HG03439 (cell line): ENCODE results near the gene TIMM50.

ENCODE experiments used
- ATAC-seq: cut with Tn5 transposase; IDR thresholded peaks from one replicate; pipeline ENCODE4 v1.9.1; 2021; ENCODE audit warnings: mild to moderate bottlenecking, moderate library complexity; ENCODE audit not compliant: unreplicated experiment

Gene TIMM50

DNA sequence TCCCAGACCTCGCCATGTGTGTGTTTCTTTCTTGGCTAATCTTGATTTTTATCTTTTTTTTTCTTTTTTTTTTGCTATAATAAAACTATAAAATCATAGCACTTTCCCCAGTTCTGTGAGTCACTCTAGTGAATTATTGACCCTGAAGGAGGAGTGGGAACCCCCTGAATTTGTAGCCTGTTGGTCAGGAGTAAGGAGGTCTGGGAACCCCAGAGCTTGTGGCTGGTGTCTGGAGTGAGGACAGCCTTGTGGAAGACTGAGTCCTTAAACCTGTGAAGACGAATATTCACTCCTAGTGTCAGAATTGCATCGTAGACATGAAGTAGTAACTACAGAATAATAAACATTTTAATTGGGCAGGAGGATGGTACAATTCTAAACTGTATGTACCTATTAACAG, 44.6 kb downstream of the TIMM50 start:
- ATAC-seq, result no peak

DNA sequence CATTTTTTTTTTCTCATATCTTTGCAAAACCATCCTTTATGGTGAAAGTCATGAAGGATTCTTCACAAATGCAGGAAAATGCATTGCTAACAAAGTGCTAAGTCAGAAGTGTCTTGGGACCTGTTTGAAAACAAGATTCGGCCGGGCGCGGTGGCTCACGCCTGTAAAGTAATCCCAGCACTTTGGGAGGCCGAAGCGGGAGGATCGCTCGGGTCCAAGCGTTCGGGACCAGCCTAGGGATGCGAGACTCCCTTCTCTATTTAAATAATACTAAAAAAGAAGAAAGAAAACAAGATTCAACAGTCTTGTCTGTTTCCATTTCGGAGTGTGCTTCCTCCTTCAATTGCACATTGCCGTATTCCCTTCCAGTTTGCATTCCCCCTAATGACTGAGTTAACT, 51.2 kb downstream of the TIMM50 start:
- no peak for ATAC-seq

DNA sequence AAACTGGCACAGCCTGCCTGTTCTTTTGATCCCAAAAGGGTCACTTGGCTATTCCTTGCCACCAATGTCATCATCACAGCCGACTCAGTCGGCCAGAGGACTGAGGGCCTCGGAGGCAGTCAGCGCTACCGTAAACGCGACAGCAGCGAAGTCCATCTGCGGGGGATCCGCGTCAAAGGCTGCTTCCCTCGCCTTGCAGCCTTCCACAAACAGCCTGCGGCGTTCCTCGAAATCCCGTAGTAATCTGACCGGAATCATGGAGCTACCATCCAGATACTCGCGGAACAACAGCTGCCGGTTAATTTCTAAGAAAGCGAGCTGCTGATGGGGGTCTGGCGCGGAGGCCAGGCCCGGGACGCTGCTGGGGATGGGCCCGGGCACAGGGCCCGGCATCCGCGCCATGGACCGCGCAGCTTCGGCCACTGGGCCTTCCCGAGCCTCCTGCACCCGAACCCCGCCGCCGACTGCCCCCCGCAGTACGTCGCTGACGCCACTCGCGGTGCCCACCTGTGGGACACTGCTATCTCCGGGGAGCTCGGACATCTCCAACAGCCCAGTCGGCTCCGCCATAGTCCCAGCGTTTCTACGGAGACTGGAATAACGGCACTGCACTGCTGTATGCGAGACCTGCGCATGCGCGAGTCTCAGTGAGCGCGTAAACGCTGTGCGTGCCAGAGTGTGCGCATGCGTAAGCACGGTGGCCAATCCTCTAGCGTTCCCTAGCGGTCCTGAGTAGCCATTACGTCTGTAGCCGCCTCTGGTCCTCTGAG, 51.8 kb downstream of the TIMM50 start, which contains the start of gene EID2B:
TSS of gene EID2B (minus strand) at position 620 of the 770 bp plus-strand sequence. CDS start at position 570, 50 bp downstream.
- ATAC-seq, result peak; percentile 92

DNA sequence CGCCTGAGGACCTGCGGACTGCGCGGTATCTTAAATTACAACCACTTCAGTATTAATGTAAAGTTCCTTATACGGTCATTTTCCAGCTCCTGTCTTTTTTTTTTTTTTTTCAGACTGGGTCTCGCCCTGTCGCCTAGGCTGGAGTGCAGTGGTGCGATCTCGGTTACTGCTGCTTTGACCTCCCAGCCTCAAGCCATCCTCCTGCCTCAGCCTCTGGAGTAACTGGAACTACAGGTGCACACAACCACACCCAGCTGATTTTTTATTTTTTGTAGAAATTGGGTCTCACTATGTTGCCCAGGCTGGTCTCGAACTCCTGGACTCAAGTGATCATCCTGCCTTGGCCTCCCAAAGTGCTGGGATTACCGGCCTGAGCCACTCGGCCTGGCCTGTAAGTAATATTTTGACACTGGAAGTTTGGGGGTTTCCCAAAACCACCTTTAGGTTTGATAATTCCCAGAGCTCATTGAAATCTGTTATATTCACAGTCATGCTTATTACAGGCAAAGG, 52.4 kb downstream of the TIMM50 start:
- peak; percentile 2 for ATAC-seq

DNA sequence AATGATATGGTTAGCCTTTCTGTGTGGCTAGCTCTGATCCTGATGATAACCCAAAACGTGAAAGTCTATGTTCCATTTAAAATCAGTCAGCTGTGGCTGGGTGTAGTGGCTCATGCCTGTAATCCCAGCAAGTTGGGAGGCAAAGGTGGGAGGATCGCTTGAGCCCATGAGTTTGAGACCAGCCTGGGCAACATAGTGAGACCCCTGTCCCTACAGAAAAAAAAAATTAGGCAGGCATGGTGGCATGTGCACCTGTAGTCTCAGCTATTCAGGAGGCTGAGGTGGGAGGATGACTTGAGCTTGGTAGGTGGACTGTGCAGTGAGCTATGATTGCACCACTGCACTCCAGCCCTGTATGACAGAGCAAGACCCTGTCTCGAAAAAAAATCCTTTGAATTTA, 53.2 kb downstream of the TIMM50 start:
- ATAC-seq, result no peak

DNA sequence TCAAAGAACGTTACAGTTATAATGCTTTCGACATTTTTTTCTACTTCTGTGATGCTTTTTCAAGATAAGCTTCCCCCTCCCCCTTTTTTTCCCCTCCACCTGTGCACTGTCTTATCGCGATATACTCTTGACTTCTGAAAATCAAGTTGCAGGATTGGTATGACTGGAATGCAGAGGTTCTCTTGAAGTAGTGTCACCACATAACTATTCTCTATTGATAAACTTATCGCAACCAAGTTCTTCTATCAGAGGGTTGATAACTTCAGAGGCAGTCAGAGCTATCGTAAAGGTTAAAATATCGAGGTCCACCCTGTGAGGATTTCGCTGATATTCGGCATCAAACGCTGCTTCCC, 58.5 kb downstream of the TIMM50 start:
- ATAC-seq, result no peak

DNA sequence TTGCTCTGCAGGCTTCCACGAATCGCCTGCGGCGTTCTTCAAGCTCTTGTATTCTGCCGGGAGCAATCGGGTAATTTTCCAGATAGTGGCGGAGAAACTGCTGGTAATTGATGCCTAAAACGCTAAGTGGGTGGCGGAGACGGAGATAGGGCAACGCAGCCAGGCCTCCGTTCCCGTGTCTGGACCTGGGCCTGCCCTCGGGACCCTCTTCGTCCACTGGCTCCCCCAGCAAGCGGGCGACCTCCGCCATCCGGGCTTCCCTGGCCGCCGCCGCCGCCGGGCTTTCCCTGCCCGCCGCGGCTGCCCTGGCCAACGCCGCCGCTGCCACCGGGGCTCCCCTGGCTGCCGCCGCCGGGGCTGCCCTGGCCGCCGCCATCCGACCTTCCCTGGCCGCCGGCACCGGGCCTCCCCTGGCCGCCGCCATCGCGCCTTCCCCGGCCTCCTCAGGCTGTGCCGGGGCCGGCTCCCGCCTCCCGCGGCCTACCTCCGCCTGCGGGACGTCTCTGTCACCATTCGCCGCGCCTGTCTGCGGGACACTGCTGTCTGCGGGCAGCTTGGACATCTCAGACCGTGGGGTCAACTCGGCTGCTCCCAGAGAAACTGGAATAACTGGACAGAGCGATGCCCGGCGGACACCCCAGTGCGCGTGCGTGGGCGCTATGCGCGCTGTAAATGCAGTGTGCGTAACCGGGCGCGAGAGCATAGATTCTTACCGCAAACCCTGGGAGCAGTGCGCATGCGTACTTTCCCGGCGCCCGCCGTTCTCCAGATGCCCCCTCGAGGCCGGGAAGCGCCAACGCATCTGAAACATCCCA, 59.1 kb downstream of the TIMM50 start, which contains the start of gene EID2:
TSS of gene EID2 (minus strand) at position 644 of the 815 bp plus-strand sequence. CDS start at position 562, 82 bp downstream.
- ATAC-seq, result peak; percentile 89

DNA sequence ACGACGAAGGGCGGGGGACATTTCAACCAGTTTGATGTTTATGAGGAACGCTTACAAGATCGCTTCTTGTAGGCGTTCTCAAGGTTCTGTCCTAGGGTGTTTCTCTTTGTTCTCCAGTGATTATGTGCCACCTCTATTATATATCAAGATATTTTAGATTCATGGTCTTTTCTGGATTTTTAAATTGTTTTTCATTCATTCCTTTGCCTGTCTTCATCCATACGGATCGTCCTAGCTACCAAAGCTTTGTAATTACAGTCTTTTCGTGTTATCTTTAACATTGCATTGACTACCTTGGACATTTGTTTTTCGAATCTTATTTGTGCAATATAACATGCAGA, 59.7 kb downstream of the TIMM50 start:
- ATAC-seq, result no peak
